Retinal pigment epithelial cell (primary cell): ENCODE data around the gene MAPK1.

ENCODE experiments used
- DNase-seq: peaks from one replicate; pipeline ENCODE4 v3.0.0-alpha.2; 2010; ENCODE audit warnings: low read depth
- H3K4me3 ChIP-seq: 2 replicates; pipeline ENCODE4 v1.5.1; 2011; ENCODE audit warnings: mild to moderate bottlenecking, low read length, control low read depth, moderate library complexity
- TF ChIP-seq, protein P1 (sequence below): conservative IDR thresholded peaks from 2 replicates; pipeline ENCODE4 v1.5.1; 2011; ENCODE audit warnings: low read depth, low read length, control low read depth, inconsistent platforms

The MAPK1 gene

DNA sequence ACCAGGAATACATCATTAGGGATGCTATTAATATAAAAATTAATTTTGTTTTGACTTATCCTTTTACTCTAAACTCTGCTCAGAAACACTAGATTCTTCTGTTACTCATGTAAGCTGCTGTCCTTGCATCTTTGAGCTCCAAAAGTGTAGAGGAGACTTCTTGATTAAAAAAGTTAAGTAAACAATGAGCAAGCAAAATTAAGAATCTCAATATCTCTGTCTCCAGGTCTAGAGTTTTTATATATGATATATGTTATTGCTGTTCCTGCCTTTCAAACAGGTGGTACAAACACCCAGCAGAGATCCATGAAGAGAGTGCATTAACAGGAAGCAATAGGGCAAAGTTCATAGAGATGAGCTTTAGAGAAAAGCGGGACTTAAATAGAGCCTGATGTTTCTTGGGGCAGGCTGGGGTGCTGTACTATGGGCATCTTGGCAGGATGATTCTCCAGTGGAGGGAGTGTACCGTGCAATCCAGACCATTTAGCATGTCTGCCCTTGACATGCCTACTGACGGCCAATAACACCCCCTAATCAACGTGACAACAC lies 6.9 kb downstream of the MAPK1 start:
- DNase-seq = no peak
- H3K4me3 ChIP-seq = no peak overlapping the region
- TF ChIP-seq, protein P1, sequence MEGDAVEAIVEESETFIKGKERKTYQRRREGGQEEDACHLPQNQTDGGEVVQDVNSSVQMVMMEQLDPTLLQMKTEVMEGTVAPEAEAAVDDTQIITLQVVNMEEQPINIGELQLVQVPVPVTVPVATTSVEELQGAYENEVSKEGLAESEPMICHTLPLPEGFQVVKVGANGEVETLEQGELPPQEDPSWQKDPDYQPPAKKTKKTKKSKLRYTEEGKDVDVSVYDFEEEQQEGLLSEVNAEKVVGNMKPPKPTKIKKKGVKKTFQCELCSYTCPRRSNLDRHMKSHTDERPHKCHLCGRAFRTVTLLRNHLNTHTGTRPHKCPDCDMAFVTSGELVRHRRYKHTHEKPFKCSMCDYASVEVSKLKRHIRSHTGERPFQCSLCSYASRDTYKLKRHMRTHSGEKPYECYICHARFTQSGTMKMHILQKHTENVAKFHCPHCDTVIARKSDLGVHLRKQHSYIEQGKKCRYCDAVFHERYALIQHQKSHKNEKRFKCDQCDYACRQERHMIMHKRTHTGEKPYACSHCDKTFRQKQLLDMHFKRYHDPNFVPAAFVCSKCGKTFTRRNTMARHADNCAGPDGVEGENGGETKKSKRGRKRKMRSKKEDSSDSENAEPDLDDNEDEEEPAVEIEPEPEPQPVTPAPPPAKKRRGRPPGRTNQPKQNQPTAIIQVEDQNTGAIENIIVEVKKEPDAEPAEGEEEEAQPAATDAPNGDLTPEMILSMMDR = no peak

DNA sequence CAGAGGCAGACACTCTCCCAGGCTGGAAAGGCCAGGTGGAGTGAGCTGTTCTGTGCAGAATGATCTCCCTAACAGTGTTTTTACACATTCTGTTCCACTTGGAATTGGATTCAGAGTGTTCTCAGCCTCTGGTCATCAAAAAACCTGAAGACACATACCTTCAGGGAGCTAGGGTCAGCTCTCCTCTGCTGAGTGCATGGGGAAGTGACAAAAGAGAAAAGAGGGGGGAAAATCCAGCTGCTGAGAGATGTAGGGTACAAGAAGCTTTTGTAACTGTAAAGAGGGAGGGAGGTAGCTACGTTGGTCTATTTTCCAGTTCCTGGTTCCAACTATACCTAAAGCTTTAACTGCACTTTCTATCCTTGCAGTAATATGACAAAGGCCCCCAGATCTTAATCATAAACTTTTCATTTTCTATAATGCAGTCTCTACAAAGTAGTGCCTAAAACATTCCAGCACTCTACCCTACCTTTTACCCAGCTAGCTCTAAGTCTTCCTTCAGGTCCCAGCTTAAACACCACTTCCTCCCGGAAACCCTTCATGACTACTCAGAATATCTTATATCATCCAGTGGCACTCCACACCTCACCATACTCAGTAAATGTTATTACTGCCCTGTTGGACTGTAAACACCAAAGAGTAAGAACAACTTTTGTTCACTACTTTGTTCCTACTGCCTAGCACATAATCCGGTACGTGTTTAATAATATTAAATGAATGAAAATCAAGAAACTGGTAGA lies 9.2 kb downstream of the MAPK1 start:
- TF ChIP-seq, protein P1 = no peak
- H3K4me3 ChIP-seq = no peak overlapping the region

DNA sequence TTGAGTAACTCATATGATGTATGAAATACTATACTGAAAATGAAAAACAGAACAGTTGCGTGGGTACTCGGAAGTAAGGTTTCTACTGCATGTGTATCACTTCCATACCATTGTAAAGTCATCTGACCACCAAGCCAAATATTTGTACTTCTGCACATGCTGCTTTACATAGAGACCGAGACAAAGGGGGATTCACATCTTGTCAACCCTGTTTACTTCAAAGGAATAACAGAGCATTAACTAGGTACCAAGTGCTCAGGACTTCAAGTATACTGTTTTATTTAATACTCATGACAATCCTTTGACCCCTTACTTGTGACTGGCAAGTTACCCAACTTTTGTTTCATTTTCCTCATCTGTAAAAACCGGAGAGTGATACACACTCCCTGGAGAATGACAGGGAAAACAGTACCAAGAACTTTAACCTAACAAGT lies 9.9 kb downstream of the MAPK1 start:
- no peak overlapping the region for H3K4me3 ChIP-seq
- DNase-seq = no peak

More for the DNA sequence above, 9.2 kb downstream of the MAPK1 start:
- DNase-seq = no peak

DNA sequence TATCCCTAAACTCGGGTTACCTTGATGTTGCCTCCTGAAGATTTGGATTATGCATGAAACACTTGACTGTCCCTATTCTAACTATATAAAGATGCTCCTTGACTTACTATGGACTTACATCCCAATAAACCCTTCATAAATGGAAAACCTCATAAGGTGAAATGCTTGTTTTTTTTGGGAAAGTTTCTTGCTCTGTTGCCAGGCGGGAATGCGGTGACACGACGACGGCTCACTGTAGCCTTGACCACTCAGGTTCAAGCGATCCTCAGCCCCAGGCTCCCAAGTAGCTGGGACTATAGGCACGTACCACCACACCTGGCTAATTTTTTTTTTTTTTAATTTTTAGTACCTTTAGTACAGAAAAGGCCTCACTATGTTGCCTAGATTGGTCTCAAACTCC lies 10.6 kb downstream of the MAPK1 start:
- TF ChIP-seq, protein P1 = no peak
- H3K4me3 ChIP-seq = no peak overlapping the region
- DNase-seq = no peak

More for the DNA sequence above, 9.9 kb downstream of the MAPK1 start:
- TF ChIP-seq, protein P1 = no peak

DNA sequence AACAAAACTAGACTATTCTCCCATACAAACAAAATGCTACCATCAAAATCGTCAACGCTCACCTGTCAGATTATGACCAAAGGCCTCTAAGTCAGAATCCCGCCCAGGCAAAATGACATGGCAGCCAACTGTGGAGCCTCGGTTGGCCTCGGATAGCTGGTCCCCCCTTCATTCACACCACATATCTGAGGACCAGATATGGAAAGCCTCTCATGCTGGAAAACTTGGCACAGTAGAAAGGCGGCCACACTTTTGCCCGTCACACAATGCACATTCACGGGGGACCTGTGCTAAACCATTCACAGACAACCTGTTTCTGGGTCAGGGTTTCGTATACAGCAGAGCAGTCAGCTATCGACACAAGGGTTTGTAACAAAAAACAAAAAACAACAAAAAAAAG lies 11.2 kb downstream of the MAPK1 start:
- H3K4me3 ChIP-seq = no peak overlapping the region
- TF ChIP-seq, protein P1 = no peak
- DNase-seq = no peak

DNA sequence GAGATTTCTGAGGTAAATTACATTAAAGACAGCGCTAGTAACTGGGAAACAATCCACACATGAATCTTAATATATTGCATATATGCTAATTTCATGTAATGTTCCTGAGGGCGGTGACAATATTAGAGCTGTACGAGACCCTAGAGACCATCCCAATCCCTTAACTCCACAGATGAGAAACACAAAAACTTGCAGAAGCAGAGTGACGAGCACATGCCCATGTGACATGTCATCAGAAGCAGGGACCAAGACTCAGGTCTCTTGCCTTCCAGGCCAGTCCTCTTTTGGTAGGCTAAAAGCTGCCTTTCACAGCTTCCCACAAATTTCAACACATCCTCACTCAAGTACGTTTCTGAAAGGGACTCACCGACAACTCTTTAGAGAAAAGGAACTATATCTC lies 11.8 kb downstream of the MAPK1 start:
- no peak overlapping the region for H3K4me3 ChIP-seq
- TF ChIP-seq, protein P1 = no peak
- DNase-seq = no peak

DNA sequence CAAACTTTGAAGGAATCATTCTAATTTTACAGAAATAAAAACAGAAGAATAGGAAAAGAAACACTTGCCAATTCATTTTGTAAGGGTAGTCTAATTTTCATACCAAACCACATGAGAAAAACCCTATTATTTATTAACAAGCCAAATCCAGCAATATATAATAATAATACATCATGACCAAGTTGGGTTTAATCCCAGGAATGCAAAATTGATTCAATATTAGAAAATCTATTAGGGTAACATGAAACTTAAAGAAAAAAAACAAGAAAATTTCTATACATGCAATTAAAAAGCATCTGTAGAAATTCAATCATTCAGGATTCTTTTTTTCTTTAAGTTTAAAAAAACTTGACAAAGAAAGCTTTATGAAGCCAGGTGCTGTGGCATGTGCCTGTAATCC lies 16.8 kb downstream of the MAPK1 start:
- H3K4me3 ChIP-seq = no peak overlapping the region
- TF ChIP-seq, protein P1 = no peak
- no peak for DNase-seq
